Central memory CD8-positive, alpha-beta T cell (primary cell): ENCODE data around the gene FOXK2.
"Not testable (repeated sequence)": the region's sequence is repeated elsewhere in the genome, so short reads cannot be mapped to it uniquely, and the experiment has no call there.

Experiments used
- ATAC-seq: fragments of 150-1000 bp; cut with Tn5 transposase; replicated peaks from 2 replicates; pipeline ENCODE4 v1.10.0; 2022; ENCODE audit warnings: mild to moderate bottlenecking, moderate FRiP score, moderate number of reproducible peaks; ENCODE audit not compliant: poor library complexity, severe bottlenecking; ENCODE audit errors: extremely low read depth
- DNase-seq, 2 donors: peaks; one replicate each; pipeline ENCODE4 v3.0.0; 2021; ENCODE audit warnings: low spot score in 2 of 2
- H3K27ac Mint-ChIP-seq: one replicate; pipeline ENCODE4 v1.8.0; 2022; ENCODE audit warnings: low read depth, mild to moderate bottlenecking, moderate library complexity, mixed read lengths
- H3K27me3 Mint-ChIP-seq: one replicate; pipeline ENCODE4 v1.8.0; 2022; ENCODE audit warnings: mixed read lengths
- H3K36me3 Mint-ChIP-seq: one replicate; pipeline ENCODE4 v1.8.0; 2022; ENCODE audit warnings: mild to moderate bottlenecking, moderate library complexity, mixed read lengths; ENCODE audit not compliant: insufficient read depth
- H3K4me1 Mint-ChIP-seq: one replicate; pipeline ENCODE4 v1.8.0; 2022; ENCODE audit warnings: mixed read lengths
- H3K4me3 Mint-ChIP-seq: one replicate; pipeline ENCODE4 v1.8.0; 2022; ENCODE audit warnings: mild to moderate bottlenecking, moderate library complexity, mixed read lengths
- H3K9me3 Mint-ChIP-seq: one replicate; pipeline ENCODE4 v1.8.0; 2022; ENCODE audit warnings: mixed read lengths

Gene FOXK2

GRCh38 chr17:82503094-82503727, 16.3 kb upstream of the FOXK2 start:
- no peaks in the 10 kb centered on the region for H3K36me3 Mint-ChIP-seq
- H3K4me1 Mint-ChIP-seq: peaks cover under 1% of the 10 kb centered on the region
- no peak for DNase-seq
- no peaks in the 10 kb centered on the region for H3K9me3 Mint-ChIP-seq
- no peaks in the 10 kb centered on the region for H3K27me3 Mint-ChIP-seq
- no peak overlapping the region for H3K27ac Mint-ChIP-seq
- ATAC-seq: no peak
- no peak overlapping the region for H3K4me3 Mint-ChIP-seq

GRCh38 chr17:82503728-82504308, 15.7 kb upstream of the FOXK2 start:
- Mint-ChIP-seq H3K9me3 (no peaks in the 10 kb centered on the region), H3K4me1 (no peaks in the 10 kb centered on the region), H3K27me3 (no peaks in the 10 kb centered on the region), H3K36me3 (no peaks in the 10 kb centered on the region), H3K27ac (no peak overlapping the region), H3K4me3 (no peak overlapping the region)
- ATAC-seq (no peak), DNase-seq (no peak)

GRCh38 chr17:82505296-82505695, 14.2 kb upstream of the FOXK2 start:
- H3K9me3 Mint-ChIP-seq: no peaks in the 10 kb centered on the region
- H3K4me3 Mint-ChIP-seq: no peak overlapping the region
- no peaks in the 10 kb centered on the region for H3K27me3 Mint-ChIP-seq
- peaks cover 1% of the 10 kb centered on the region for H3K36me3 Mint-ChIP-seq
- H3K27ac Mint-ChIP-seq: no peak overlapping the region
- no peak for DNase-seq
- H3K4me1 Mint-ChIP-seq: no peaks in the 10 kb centered on the region
- ATAC-seq: no peak

- not testable (repeated sequence) for DNase-seq, H3K36me3 Mint-ChIP-seq, H3K4me1 Mint-ChIP-seq, ATAC-seq, H3K9me3 Mint-ChIP-seq, H3K27ac Mint-ChIP-seq, H3K4me3 Mint-ChIP-seq, H3K27me3 Mint-ChIP-seq
Observed at GRCh38 chr17:82506402-82506801, 13.1 kb upstream of the FOXK2 start.

- H3K4me3 Mint-ChIP-seq: no peak overlapping the region
- no peak for ATAC-seq
- no peaks in the 10 kb centered on the region for H3K4me1 Mint-ChIP-seq
- no peak overlapping the region for H3K27ac Mint-ChIP-seq
- no peak for DNase-seq
- H3K9me3 Mint-ChIP-seq: no peaks in the 10 kb centered on the region
- H3K27me3 Mint-ChIP-seq: no peaks in the 10 kb centered on the region
- peaks cover 1% of the 10 kb centered on the region for H3K36me3 Mint-ChIP-seq
Observed at GRCh38 chr17:82507631-82508175, 11.8 kb upstream of the FOXK2 start.

- not testable (repeated sequence) for H3K9me3 Mint-ChIP-seq, H3K4me1 Mint-ChIP-seq, ATAC-seq, H3K4me3 Mint-ChIP-seq, H3K36me3 Mint-ChIP-seq, DNase-seq, H3K27ac Mint-ChIP-seq, H3K27me3 Mint-ChIP-seq
Observed at GRCh38 chr17:82511642-82512041, 7.9 kb upstream of the FOXK2 start.

- not testable (repeated sequence) for H3K27me3 Mint-ChIP-seq, H3K36me3 Mint-ChIP-seq, H3K27ac Mint-ChIP-seq, H3K9me3 Mint-ChIP-seq, H3K4me1 Mint-ChIP-seq, H3K4me3 Mint-ChIP-seq, ATAC-seq, DNase-seq
Observed at GRCh38 chr17:82513864-82514263, 5.7 kb upstream of the FOXK2 start.

- no peaks in the 10 kb centered on the region for H3K27me3 Mint-ChIP-seq
- H3K4me1 Mint-ChIP-seq: peaks cover 11% of the 10 kb centered on the region
Observed at GRCh38 chr17:82517230-82517865, 2.2 kb upstream of the FOXK2 start.

GRCh38 chr17:82519971-82520903, 705 bp downstream of the FOXK2 start:
- no peak for ATAC-seq
- Mint-ChIP-seq H3K36me3 (peaks cover 11% of the 10 kb centered on the region), H3K9me3 (no peaks in the 10 kb centered on the region)

More at GRCh38 chr17:82517230-82517865, 2.2 kb upstream of the FOXK2 start:
- no peak for ATAC-seq
- no peaks in the 10 kb centered on the region for H3K9me3 Mint-ChIP-seq
- no peak for DNase-seq
- H3K36me3 Mint-ChIP-seq: peaks cover 3% of the 10 kb centered on the region
- H3K27ac Mint-ChIP-seq: no peak overlapping the region
- no peak overlapping the region for H3K4me3 Mint-ChIP-seq

GRCh38 chr17:82524540-82524939, 5.0 kb downstream of the FOXK2 start:
- H3K27me3 Mint-ChIP-seq: no peaks in the 10 kb centered on the region
- H3K27ac Mint-ChIP-seq: peak overlapping the region; percentile 76

More at GRCh38 chr17:82519971-82520903, 705 bp downstream of the FOXK2 start:
- Mint-ChIP-seq H3K27me3 (no peaks in the 10 kb centered on the region), H3K27ac (peak overlapping the region; percentile 86), H3K4me1 (peaks cover 28% of the 10 kb centered on the region), H3K4me3 (peak overlapping the region; percentile 86)
- peak in 1 of 2 donors; percentile 23 for DNase-seq

GRCh38 chr17:82525712-82526111, 6.2 kb downstream of the FOXK2 start:
- DNase-seq (no peak), ATAC-seq (no peak)
- no peak overlapping the region for H3K4me3 Mint-ChIP-seq
- H3K4me1 Mint-ChIP-seq: peaks cover 59% of the 10 kb centered on the region
- no peaks in the 10 kb centered on the region for H3K9me3 Mint-ChIP-seq
- H3K27me3 Mint-ChIP-seq: no peaks in the 10 kb centered on the region
- H3K27ac Mint-ChIP-seq: peak overlapping the region; percentile 4
- H3K36me3 Mint-ChIP-seq: peaks cover 14% of the 10 kb centered on the region

More at GRCh38 chr17:82524540-82524939, 5.0 kb downstream of the FOXK2 start:
- Mint-ChIP-seq H3K9me3 (no peaks in the 10 kb centered on the region), H3K4me3 (peak overlapping the region; percentile 31), H3K36me3 (peaks cover 15% of the 10 kb centered on the region), H3K4me1 (peaks cover 58% of the 10 kb centered on the region)
- DNase-seq (no peak), ATAC-seq (no peak)

- H3K27ac Mint-ChIP-seq: peak overlapping the region; percentile 80
- DNase-seq (no peak), ATAC-seq (no peak)
- H3K36me3 Mint-ChIP-seq: peaks cover 7% of the 10 kb centered on the region
- no peaks in the 10 kb centered on the region for H3K9me3 Mint-ChIP-seq
- peaks cover 60% of the 10 kb centered on the region for H3K4me1 Mint-ChIP-seq
- no peaks in the 10 kb centered on the region for H3K27me3 Mint-ChIP-seq
- H3K4me3 Mint-ChIP-seq: no peak overlapping the region
Observed at GRCh38 chr17:82527898-82528297, 8.4 kb downstream of the FOXK2 start.
